ENCODE data around the gene CD2AP. TPM values are rescaled to one million over a fixed set of nuclear protein-coding genes. Genes with fewer than 3 reads are reported as not detected.
"Not testable (repeated sequence)": the region's sequence is repeated elsewhere in the genome, so short reads cannot be mapped to it uniquely, and the experiment has no call there.

CD2AP gene
- total RNA-seq, 1 donor from 2014 or later: 10.6 TPM

- DNase-seq (ENCODE audit: low read depth): not testable (repeated sequence)
Measured at GRCh38 chr6:47556459-47556858, 78.9 kb downstream of the CD2AP start.

DNA sequence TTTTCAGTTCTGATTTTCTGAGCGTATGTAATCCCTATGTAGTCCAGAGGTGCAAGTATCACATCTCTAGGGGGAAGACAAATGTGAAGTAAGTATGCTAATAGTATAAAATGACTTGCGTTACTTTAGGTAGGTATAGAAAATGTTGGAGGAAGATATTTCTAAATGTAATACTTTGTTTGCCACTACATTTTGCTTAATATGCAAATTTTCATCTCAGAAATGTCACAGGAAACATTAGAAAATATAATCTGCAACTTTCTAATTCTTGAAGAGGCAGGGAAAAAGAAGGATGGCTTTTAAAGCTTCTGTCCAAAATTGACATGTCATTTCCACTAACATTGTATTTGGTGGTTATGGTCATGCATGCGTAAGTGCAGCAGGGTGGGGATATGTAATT lies 85.6 kb downstream of the CD2AP start:
- no peak for DNase-seq (ENCODE audit: low read depth)

- DNase-seq (ENCODE audit: low read depth): not testable (repeated sequence)
Measured at GRCh38 chr6:47566602-47567001, 89.0 kb downstream of the CD2AP start.

- no peak for DNase-seq (ENCODE audit: low read depth)
Measured at GRCh38 chr6:47567586-47567985, 90.0 kb downstream of the CD2AP start.

DNA sequence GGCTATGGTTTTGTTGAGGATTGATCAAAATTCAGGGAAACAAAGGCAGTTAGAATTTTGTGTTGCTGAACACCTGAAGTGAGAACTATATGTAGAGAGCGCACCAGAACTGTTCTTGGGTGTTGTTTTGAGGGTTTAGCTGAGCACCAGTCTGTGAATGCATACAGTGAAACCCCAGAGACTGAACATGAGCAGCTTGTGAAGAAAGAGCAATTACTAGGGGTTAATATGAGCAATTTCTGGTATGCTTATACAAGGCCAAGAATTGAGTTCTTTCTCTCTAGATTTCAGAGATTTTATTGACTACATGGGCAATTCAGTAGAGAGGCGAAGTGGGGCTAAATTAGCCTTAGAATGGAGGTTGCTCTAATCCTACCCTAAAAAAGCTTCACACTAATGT lies 93.9 kb downstream of the CD2AP start:
- DNase-seq (ENCODE audit: low read depth): no peak

- no peak for DNase-seq (ENCODE audit: low read depth)
Measured at GRCh38 chr6:47573109-47573508, 95.5 kb downstream of the CD2AP start.

- no peak for DNase-seq (ENCODE audit: low read depth)
Measured at GRCh38 chr6:47574789-47575188, 97.2 kb downstream of the CD2AP start.

DNA sequence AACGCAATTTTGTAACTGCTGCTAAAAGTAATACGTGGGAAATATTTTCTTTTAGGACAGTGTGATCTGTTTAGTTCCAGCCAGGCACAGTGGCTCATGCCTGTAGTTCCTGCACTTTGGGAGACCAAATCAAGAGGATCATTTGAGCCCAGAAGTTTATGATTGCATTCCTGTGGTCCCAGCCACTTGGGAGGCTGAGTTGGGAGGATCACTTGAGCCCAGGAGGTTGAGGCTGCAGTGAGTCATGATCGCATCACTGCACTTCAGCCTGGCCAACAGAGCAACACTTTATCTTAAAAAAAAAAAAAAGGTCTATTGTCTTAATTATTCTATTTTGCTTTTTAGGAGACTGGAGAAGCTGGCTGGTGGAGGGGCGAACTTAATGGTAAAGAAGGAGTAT lies 101.5 kb downstream of the CD2AP start:
- no peak for DNase-seq (ENCODE audit: low read depth)

DNA sequence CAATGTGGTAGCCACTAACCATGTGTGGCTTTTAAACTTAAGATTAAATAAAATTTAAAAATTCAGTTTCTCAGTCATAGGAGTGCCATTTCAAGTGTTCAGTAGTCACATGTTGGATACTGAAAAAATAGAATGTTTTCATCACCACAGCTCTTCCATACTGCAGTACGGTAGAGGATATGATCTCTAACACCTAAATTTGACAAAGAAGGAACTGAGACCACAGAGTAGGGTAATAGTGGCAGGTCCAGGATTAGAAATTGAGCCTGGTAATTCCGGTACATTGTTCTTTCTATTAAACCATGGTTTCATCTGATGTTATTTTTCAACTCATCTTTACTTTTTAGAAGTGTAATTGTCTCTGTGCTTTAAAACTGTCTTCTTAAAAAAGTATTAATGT lies 104.0 kb downstream of the CD2AP start:
- DNase-seq (ENCODE audit: low read depth): no peak

GRCh38 chr6:47587493-47587892 lies 109.9 kb downstream of the CD2AP start:
- DNase-seq (ENCODE audit: low read depth): no peak

DNA sequence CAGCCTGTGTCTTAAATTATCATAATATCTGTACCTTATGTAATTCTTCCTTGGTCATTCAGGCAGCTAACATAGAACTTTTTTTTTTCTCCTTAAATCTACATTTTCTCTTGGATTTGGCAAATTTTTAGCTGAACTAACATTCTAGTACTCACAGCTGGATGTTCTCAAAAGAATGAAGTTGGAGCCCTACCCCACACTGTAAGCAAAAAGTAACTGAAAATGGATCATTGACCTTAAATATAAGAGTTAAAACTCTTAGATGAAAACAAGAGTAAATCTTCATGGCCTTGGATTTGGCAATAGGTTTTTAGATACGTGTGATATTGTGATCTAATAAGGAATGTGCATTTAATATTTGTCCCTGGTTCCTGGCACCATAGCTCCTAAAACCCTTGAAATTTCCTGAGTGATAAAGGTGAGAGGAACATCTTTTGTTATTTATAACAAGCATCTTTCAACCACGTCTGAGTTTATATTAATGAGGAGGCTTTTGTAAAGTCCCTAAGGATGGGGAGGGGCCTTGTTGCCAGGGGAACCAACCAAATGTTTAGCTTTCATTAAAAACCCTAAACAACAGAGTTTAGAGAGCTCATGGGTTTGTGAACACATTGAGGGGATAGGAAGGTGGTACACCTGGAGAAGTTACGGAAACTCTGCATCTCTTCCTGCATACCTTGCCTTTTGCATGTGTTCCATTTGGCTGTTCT lies 114.7 kb downstream of the CD2AP start:
- DNase-seq (ENCODE audit: low read depth): no peak

- no peak for DNase-seq (ENCODE audit: low read depth)
Measured at GRCh38 chr6:47593979-47594378, 116.4 kb downstream of the CD2AP start.

DNA sequence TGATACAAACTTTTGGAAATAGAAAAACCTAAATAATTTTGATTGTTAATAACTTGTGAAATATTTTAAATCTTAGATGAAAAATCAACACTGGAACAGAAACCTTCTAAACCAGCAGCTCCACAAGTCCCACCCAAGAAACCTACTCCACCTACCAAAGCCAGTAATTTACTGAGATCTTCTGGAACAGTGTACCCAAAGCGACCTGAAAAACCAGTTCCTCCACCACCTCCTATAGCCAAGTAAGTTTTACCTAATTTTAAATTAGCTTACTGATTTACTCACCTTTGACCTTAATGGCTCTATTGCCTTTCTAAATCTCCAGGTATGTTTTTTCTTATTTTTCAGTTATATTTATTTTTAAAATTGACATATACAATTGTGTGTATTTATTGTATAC lies 118.2 kb downstream of the CD2AP start:
- DNase-seq (ENCODE audit: low read depth): no peak

- no peak for DNase-seq (ENCODE audit: low read depth)
Measured at GRCh38 chr6:47598367-47598766, 120.8 kb downstream of the CD2AP start.

- DNase-seq (ENCODE audit: low read depth): no peak
Measured at GRCh38 chr6:47599512-47599911, 121.9 kb downstream of the CD2AP start.

DNA sequence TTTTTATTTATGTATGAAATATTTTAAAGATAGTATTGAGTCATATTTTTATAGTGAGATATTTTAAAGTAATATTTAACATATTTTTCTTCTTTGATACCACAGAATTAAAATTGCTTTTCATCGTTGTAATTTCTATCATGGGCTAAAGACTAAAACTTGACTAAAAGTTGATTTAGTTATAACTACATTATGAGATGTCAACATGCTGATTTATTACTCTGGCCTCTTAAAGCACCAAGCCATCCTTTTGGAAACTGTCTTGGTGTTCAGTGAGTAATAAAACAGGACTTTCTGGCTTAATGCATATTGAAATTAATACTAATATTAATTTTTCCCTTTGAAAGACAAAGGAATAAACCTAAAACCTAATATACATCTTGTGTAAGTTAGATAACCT lies 125.6 kb downstream of the CD2AP start:
- no peak for DNase-seq (ENCODE audit: low read depth)

DNA sequence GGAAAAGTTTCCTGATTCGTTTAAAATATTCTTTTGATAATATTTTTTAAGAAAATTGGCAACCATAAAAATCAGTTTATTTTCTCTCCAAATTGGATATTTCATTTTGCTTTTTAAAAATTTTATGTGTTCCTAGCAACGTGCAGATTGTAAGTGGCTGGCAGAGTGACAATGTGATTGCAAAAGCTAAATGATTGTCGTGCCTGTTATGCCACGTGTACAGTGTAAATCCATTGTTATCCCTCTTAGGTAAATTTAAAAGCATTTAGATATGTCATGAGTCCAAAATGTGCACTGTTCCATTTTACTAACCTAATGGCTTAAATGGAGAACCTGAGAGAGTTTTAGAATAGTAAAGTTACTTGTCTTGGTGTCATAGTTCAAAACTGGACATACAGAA lies 126.4 kb downstream of the CD2AP start:
- DNase-seq (ENCODE audit: low read depth): no peak

GRCh38 chr6:47621838-47622449 lies 144.4 kb downstream of the CD2AP start:
- no peak for DNase-seq (ENCODE audit: low read depth)

- no peak for DNase-seq (ENCODE audit: low read depth)
Measured at GRCh38 chr6:47626782-47627181, 149.2 kb downstream of the CD2AP start.

DNA sequence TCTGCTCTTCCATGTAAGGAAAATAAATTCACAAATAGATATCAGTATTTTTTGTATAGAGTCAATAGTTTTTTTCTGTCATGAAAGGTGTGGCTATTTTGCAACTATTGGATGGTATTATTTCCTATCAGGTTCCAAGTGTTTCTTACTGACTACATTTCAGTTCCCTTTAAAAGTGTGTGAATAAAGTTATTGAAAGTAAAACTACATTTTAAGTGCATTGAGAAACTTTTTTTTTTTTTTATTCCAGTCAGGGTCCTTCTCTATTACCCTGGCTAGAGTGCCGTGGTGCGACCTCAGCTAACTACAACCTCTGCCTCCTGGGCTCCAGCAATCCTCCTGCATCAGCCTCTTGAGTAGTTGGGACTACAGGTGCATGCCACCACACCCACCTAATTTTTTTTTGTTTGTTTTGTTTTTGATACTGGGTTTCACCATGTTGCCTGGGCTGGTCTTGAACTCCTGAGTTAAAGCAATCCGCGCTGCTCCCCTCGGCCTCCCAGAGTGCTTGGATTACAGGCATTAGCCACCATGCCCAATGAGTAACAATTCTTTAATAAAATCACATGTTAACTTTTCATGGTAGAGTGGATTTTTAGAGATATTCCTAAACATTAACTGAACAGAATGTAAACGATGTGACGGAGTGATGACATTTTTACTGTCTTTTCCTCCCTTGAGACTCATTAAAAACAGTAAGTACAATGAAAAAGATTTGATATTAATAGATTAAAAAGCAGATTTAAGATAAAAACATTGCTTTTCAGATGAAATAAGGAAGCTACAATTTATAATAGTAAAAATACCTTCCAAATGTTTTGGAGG lies 151.1 kb downstream of the CD2AP start:
- no peak for DNase-seq (ENCODE audit: low read depth)

DNA sequence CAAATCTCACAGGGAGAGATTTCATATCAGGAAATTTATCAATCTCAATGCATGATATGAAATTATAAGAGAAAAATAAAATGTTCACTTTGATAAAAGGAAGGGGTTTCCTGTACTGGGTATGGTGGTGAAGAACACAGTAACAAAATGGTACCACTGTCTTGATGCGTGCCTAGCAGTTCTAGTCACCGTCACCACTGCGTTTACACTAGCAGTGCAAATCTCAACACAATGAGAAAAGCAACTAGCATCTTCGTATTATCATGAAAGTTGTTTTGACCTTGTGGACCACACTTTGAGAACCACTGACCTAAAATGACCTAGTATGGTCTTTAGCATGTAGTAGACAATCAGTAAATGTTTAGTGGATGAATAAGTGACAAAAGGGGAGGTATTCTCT lies 152.4 kb downstream of the CD2AP start:
- no peak for DNase-seq (ENCODE audit: low read depth)

DNA sequence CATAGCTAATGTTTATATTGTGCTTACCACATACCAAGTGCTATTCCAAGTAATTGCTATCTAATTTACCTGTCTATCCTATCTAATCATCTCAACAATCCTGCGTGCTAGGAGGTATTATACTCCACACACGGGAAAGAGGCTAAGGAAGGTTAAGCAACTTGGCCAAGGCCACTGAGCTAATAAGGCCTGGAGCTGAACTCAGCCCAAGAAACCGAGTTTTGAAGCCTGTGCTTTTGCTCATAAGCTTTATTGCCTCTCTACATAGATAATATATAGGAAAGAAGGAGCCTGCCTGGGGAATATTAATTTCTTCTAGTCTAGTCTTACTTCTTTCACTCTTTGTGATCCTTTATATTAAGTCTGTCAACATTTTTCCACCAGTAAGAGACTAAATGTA lies 153.0 kb downstream of the CD2AP start:
- no peak for DNase-seq (ENCODE audit: low read depth)

Data from myocyte (in vitro differentiated cells).